Body of pancreas (tissue), 4 donors: ENCODE measurements around the gene BAZ1A. TPM values are rescaled to one million over a fixed set of nuclear protein-coding genes. Genes with fewer than 3 reads are reported as not detected.

ENCODE experiments used
- ATAC-seq: fragments of 150-250 bp; one replicate; pipeline ENCODE4 v1.9.1; 2016
- DNase-seq, 4 donors: peaks; one replicate each; pipeline ENCODE4 v3.0.0-alpha.2; 2019
- H3K27ac ChIP-seq, 4 donors: fragments of 200-600 bp; sonication (generic); 1 replicate in 3 of 4; 2 replicates in 1 of 4; pipeline versions ENCODE4 v1.5.1 to v1.6.1; 2016 to 2019; ENCODE audit warnings: mild to moderate bottlenecking in 1 of 4, mixed read lengths in 1 of 4, moderate library complexity in 1 of 4
- H3K27me3 ChIP-seq, 2 donors: fragments of 200-600 bp; sonication (generic); one replicate each; pipeline ENCODE4 v1.6.0; 2016; ENCODE audit warnings: mild to moderate bottlenecking in 1 of 2
- H3K36me3 ChIP-seq, 2 donors: fragments of 200-600 bp; sonication (generic); replicated peaks in 1 of 2; 2 replicates each; pipeline ENCODE4 v1.5.1; 2016; ENCODE audit warnings: low read depth in 2 of 2; ENCODE audit not compliant: insufficient read depth in 1 of 2
- H3K4me1 ChIP-seq: fragments of 200-600 bp; sonication (generic); one replicate; pipeline ENCODE4 v1.6.0; 2016
- H3K4me3 ChIP-seq, 2 donors: fragments of 200-600 bp; sonication (generic); 1 replicate in 1 of 2; 2 replicates in 1 of 2; pipeline ENCODE4 v1.5.1; 2016 to 2019
- H3K9me3 ChIP-seq, 3 donors: fragments of 200-600 bp; sonication (generic); 1 replicate in 2 of 3; 2 replicates in 1 of 3; pipeline ENCODE4 v1.5.1; 2016
- CTCF ChIP-seq, 7 experiments: fragments of 450-650 bp in 4 of 7; fragments of 200-600 bp in 3 of 7; sonication (generic) in 3 of 7; IDR thresholded peaks; one replicate each; pipeline ENCODE4 v1.5.1; 2016 to 2019; ENCODE audit warnings: antibody characterized with exemption in 7 of 7
- POLR2A ChIP-seq, 3 donors: fragments of 450-650 bp; IDR thresholded peaks; one replicate each; pipeline ENCODE4 v1.6.1; 2016; ENCODE audit warnings: antibody characterized with exemption in 3 of 3, mild to moderate bottlenecking in 2 of 3
- WGBS, 2 donors: methylation state at CpG; one replicate each; pipeline ENCODE4 v1.1.5; 2017; 5-methylcytosine and 5-hydroxymethylcytosine counted together
- intact Hi-C: fragments of 100-400 bp; cut with DNase I; formaldehyde crosslinking; loops from one replicate; pipeline ENCODE4 v1.15.1; 2023
- total RNA-seq, 2 donors: library from RNA; depleted of rRNA; stranded (reverse); fragments of >200 nt; gene quantifications; one replicate each; pipeline ENCODE4 v1.1.0, GENCODE V29; 2016

Gene BAZ1A
- total RNA-seq, 2 donors from 2014 or later: 10.5 to 18.2 TPM

GRCh38 chr14:34912966-34913365 is 37.8 kb upstream of the BAZ1A start:
- no peaks in the 10 kb centered on the region for H3K36me3 ChIP-seq
- H3K27ac ChIP-seq: no peak overlapping the region
- H3K27me3 ChIP-seq: no peaks in the 10 kb centered on the region
- 74 to 75% methylated on average over 8 of the region's 8 CpGs for WGBS, 2 donors
- DNase-seq: no peak
- ATAC-seq: no peak
- TF ChIP-seq CTCF (IDR thresholded peaks at IDR 0.05) (no peak), POLR2A (IDR thresholded peaks at IDR 0.05) (no peak)
- no peaks in the 10 kb centered on the region for H3K9me3 ChIP-seq
- no peak overlapping the region for H3K4me3 ChIP-seq
- no peaks in the 10 kb centered on the region for H3K4me1 ChIP-seq
- intact Hi-C loops: no loop called here

GRCh38 chr14:34912182-34912581 is 37.0 kb upstream of the BAZ1A start:
- no peak for DNase-seq
- intact Hi-C loops: no loop called here
- H3K4me3 ChIP-seq: no peak overlapping the region
- no peaks in the 10 kb centered on the region for H3K27me3 ChIP-seq
- H3K4me1 ChIP-seq: no peaks in the 10 kb centered on the region
- TF ChIP-seq POLR2A (IDR thresholded peaks at IDR 0.05) (no peak), CTCF (IDR thresholded peaks at IDR 0.05) (no peak)
- no peaks in the 10 kb centered on the region for H3K9me3 ChIP-seq
- ATAC-seq: no peak
- WGBS, 2 donors: 78 to 80% methylated on average over 3 of the region's 3 CpGs
- no peak overlapping the region for H3K27ac ChIP-seq
- no peaks in the 10 kb centered on the region for H3K36me3 ChIP-seq

GRCh38 chr14:34911209-34912150 is 36.3 kb upstream of the BAZ1A start:
- Histone ChIP-seq H3K9me3 (no peaks in the 10 kb centered on the region), H3K36me3 (no peaks in the 10 kb centered on the region), H3K27me3 (no peaks in the 10 kb centered on the region), H3K27ac (no peak overlapping the region), H3K4me3 (no peak overlapping the region), H3K4me1 (no peaks in the 10 kb centered on the region)
- DNase-seq (no peak), ATAC-seq (no peak)
- WGBS, 2 donors: 62 to 65% methylated on average over 6 of the region's 6 CpGs
- no peak for TF ChIP-seq CTCF (IDR thresholded peaks at IDR 0.05)
- intact Hi-C loops: no loop called here

- Histone ChIP-seq H3K36me3 (no peaks in the 10 kb centered on the region), H3K4me3 (no peak overlapping the region), H3K27me3 (no peaks in the 10 kb centered on the region), H3K4me1 (no peaks in the 10 kb centered on the region), H3K27ac (no peak overlapping the region), H3K9me3 (no peaks in the 10 kb centered on the region)
- DNase-seq (no peak), ATAC-seq (no peak)
- intact Hi-C loops: no loop called here
- TF ChIP-seq POLR2A (IDR thresholded peaks at IDR 0.05) (no peak), CTCF (IDR thresholded peaks at IDR 0.05) (no peak)
- WGBS, 2 donors: 49 to 56% methylated on average over 4 of the region's 4 CpGs
Observed at GRCh38 chr14:34906287-34906686, 31.1 kb upstream of the BAZ1A start.

GRCh38 chr14:34895277-34895676 is 20.1 kb upstream of the BAZ1A start:
- no peaks in the 10 kb centered on the region for H3K4me1 ChIP-seq
- DNase-seq (no peak), ATAC-seq (no peak)
- TF ChIP-seq POLR2A (IDR thresholded peaks at IDR 0.05) (no peak), CTCF (IDR thresholded peaks at IDR 0.05) (no peak)
- intact Hi-C loops: no loop called here
- H3K27me3 ChIP-seq: no peaks in the 10 kb centered on the region
- no peak overlapping the region for H3K27ac ChIP-seq
- no peaks in the 10 kb centered on the region for H3K9me3 ChIP-seq
- no peak overlapping the region for H3K4me3 ChIP-seq
- 50 to 51% methylated on average over 3 of the region's 3 CpGs for WGBS, 2 donors
- H3K36me3 ChIP-seq: no peaks in the 10 kb centered on the region
